Mesendoderm (in vitro differentiated cells): ENCODE results near the gene TBC1D16.
A peak's percentile ranks its signal among the peaks of the same experiment; 100 is the strongest.

Experiments used
- DNase-seq: peaks from one replicate; pipeline ENCODE4 v3.0.0; 2013
- H2AK5ac ChIP-seq: 2 replicates; pipeline ENCODE4 v1.6.1; 2013; ENCODE audit warnings: low read length, inconsistent platforms
- H2BK120ac ChIP-seq: 2 replicates; pipeline ENCODE4 v1.6.1; 2013; ENCODE audit warnings: low read depth, mild to moderate bottlenecking, low read length, moderate library complexity, mixed read lengths
- H2BK15ac ChIP-seq: replicated peaks from 2 replicates; pipeline ENCODE4 v1.6.1; 2013; ENCODE audit warnings: low read depth, mild to moderate bottlenecking, moderate library complexity
- H2BK5ac ChIP-seq: 2 replicates; pipeline ENCODE4 v1.6.1; 2013; ENCODE audit warnings: low read length, inconsistent platforms
- H3K18ac ChIP-seq: 2 replicates; pipeline ENCODE4 v1.6.1; 2013; ENCODE audit warnings: mild to moderate bottlenecking, low read length, mixed read lengths
- H3K23ac ChIP-seq: one replicate; pipeline ENCODE4 v1.6.1; 2013; ENCODE audit warnings: low read length
- H3K27ac ChIP-seq: 2 replicates; pipeline ENCODE4 v1.5.1; 2013; ENCODE audit warnings: low read depth, mild to moderate bottlenecking, inconsistent platforms, low read length, moderate library complexity
- H3K27me3 ChIP-seq: 2 replicates; pipeline ENCODE4 v1.6.1; 2013; ENCODE audit warnings: low read length, control low read depth, mild to moderate bottlenecking, inconsistent platforms; ENCODE audit not compliant: insufficient read depth, poor library complexity
- H3K36me3 ChIP-seq: 2 replicates; pipeline ENCODE4 v1.6.1; 2013; ENCODE audit warnings: low read length, inconsistent platforms; ENCODE audit not compliant: control insufficient read depth, insufficient read depth
- H3K4ac ChIP-seq: one replicate; pipeline ENCODE4 v1.6.1; 2013; ENCODE audit warnings: low read depth, mild to moderate bottlenecking, low read length, moderate library complexity
- H3K4me1 ChIP-seq: 2 replicates; pipeline ENCODE4 v1.6.1; 2013; ENCODE audit warnings: low read depth, low read length, inconsistent platforms; ENCODE audit not compliant: control insufficient read depth
- H3K4me2 ChIP-seq: 2 replicates; pipeline ENCODE4 v1.6.1; 2013; ENCODE audit warnings: low read length
- H3K4me3 ChIP-seq: 2 replicates; pipeline ENCODE4 v1.5.1; 2013; ENCODE audit warnings: mild to moderate bottlenecking, low read length
- H3K56ac ChIP-seq: one replicate; pipeline ENCODE4 v1.6.1; 2013; ENCODE audit warnings: low read length
- H3K79me1 ChIP-seq: 2 replicates; pipeline ENCODE4 v1.6.1; 2013; ENCODE audit warnings: low read length, inconsistent platforms
- H3K79me2 ChIP-seq: 2 replicates; pipeline ENCODE4 v1.6.1; 2013; ENCODE audit warnings: mild to moderate bottlenecking, low read length; ENCODE audit not compliant: control insufficient read depth, insufficient read depth
- H3K9ac ChIP-seq: 2 replicates; pipeline ENCODE4 v1.6.1; 2013; ENCODE audit warnings: low read length, inconsistent platforms
- H4K5ac ChIP-seq: one replicate; pipeline ENCODE4 v1.6.1; 2013; ENCODE audit warnings: low read length
- H4K8ac ChIP-seq: one replicate; pipeline ENCODE4 v1.6.1; 2013; ENCODE audit warnings: low read depth, mild to moderate bottlenecking, control low read depth, low read length, moderate library complexity
- WGBS: extraction: QIAGEN DNeasy Blood & Tissue Kit; methylation state at CpG from one replicate; pipeline ENCODE4 v1.1.7; 2013; ENCODE audit warnings: low lambda C conversion rate, missing lambda C conversion rate; ENCODE audit not compliant: insufficient coverage; ENCODE audit errors: extremely low coverage; 5-methylcytosine and 5-hydroxymethylcytosine counted together

The TBC1D16 gene

GRCh38 chr17:79918581-79919163 lies 117.0 kb downstream of the TBC1D16 start:
- Histone ChIP-seq H4K5ac (no peak overlapping the region), H3K4me1 (no peaks in the 10 kb centered on the region), H4K8ac (no peak overlapping the region), H3K18ac (no peak overlapping the region), H2AK5ac (no peak overlapping the region), H3K56ac (no peak overlapping the region), H2BK120ac (no peak overlapping the region), H3K79me2 (no peaks in the 10 kb centered on the region), H3K79me1 (no peaks in the 10 kb centered on the region), H3K23ac (no peak overlapping the region), H3K4me2 (no peak overlapping the region), H3K27me3 (no peaks in the 10 kb centered on the region), H3K27ac (no peak overlapping the region), H3K4ac (no peak overlapping the region), H3K36me3 (no peaks in the 10 kb centered on the region), H2BK15ac (no peak overlapping the region), H3K9ac (no peak overlapping the region), H3K4me3 (no peak overlapping the region), H2BK5ac (no peak overlapping the region)
- WGBS = no CpG with 5 or more reads among the region's 9 CpGs
- DNase-seq = no peak

- H3K4ac ChIP-seq = no peak overlapping the region
- H3K27me3 ChIP-seq = no peaks in the 10 kb centered on the region
- no peak overlapping the region for H3K4me2 ChIP-seq
- H3K4me3 ChIP-seq = no peak overlapping the region
- no peak overlapping the region for H4K8ac ChIP-seq
- no peak overlapping the region for H3K23ac ChIP-seq
- H2BK5ac ChIP-seq = no peak overlapping the region
- H2AK5ac ChIP-seq = no peak overlapping the region
- no CpG with 5 or more reads among the region's 14 CpGs for WGBS
- no peak overlapping the region for H2BK120ac ChIP-seq
- no peaks in the 10 kb centered on the region for H3K4me1 ChIP-seq
- no peak overlapping the region for H3K9ac ChIP-seq
- no peak overlapping the region for H3K18ac ChIP-seq
- DNase-seq = no peak
- H3K36me3 ChIP-seq = no peaks in the 10 kb centered on the region
- H4K5ac ChIP-seq = no peak overlapping the region
- no peaks in the 10 kb centered on the region for H3K79me1 ChIP-seq
- no peak overlapping the region for H3K56ac ChIP-seq
- H2BK15ac ChIP-seq = no peak overlapping the region
- H3K27ac ChIP-seq = no peak overlapping the region
- H3K79me2 ChIP-seq = no peaks in the 10 kb centered on the region
These were observed 117.7 kb downstream of the TBC1D16 start for GRCh38 chr17:79917902-79918484.

- Histone ChIP-seq H3K27ac (no peak overlapping the region), H4K8ac (no peak overlapping the region), H2BK5ac (no peak overlapping the region), H3K23ac (no peak overlapping the region), H2BK120ac (no peak overlapping the region), H2AK5ac (no peak overlapping the region), H3K9ac (no peak overlapping the region), H3K56ac (no peak overlapping the region), H3K4me2 (no peak overlapping the region), H3K36me3 (no peaks in the 10 kb centered on the region), H3K79me2 (no peaks in the 10 kb centered on the region), H3K27me3 (no peaks in the 10 kb centered on the region), H3K4me1 (no peaks in the 10 kb centered on the region), H3K4ac (no peak overlapping the region), H3K79me1 (no peaks in the 10 kb centered on the region), H3K4me3 (no peak overlapping the region), H3K18ac (no peak overlapping the region), H4K5ac (no peak overlapping the region), H2BK15ac (no peak overlapping the region)
- DNase-seq = no peak
- WGBS = no CpG with 5 or more reads among the region's 18 CpGs
These were observed 118.4 kb downstream of the TBC1D16 start for GRCh38 chr17:79916991-79917901.

- H3K18ac ChIP-seq = no peak overlapping the region
- no peak overlapping the region for H4K5ac ChIP-seq
- H3K4ac ChIP-seq = no peak overlapping the region
- 100% methylated on average over 1 of the region's 6 CpGs for WGBS
- DNase-seq = no peak
- no peak overlapping the region for H2BK120ac ChIP-seq
- no peak overlapping the region for H3K9ac ChIP-seq
- no peak overlapping the region for H2BK15ac ChIP-seq
- no peak overlapping the region for H3K4me3 ChIP-seq
- no peaks in the 10 kb centered on the region for H3K79me1 ChIP-seq
- H4K8ac ChIP-seq = no peak overlapping the region
- no peak overlapping the region for H3K23ac ChIP-seq
- H3K27ac ChIP-seq = no peak overlapping the region
- no peaks in the 10 kb centered on the region for H3K27me3 ChIP-seq
- no peak overlapping the region for H3K56ac ChIP-seq
- H3K4me2 ChIP-seq = no peak overlapping the region
- H3K36me3 ChIP-seq = no peaks in the 10 kb centered on the region
- no peaks in the 10 kb centered on the region for H3K79me2 ChIP-seq
- no peaks in the 10 kb centered on the region for H3K4me1 ChIP-seq
- no peak overlapping the region for H2AK5ac ChIP-seq
- H2BK5ac ChIP-seq = no peak overlapping the region
These were observed 119.2 kb downstream of the TBC1D16 start for GRCh38 chr17:79916506-79916905.

- WGBS = no CpG with 5 or more reads among the region's 23 CpGs
- DNase-seq = peak; percentile 70
- H2BK15ac ChIP-seq = no peak overlapping the region
These were observed 119.7 kb downstream of the TBC1D16 start for GRCh38 chr17:79915850-79916430.

More at GRCh38 chr17:79915850-79916430, 119.7 kb downstream of the TBC1D16 start:
- H3K27me3 ChIP-seq = no peaks in the 10 kb centered on the region
- H3K23ac ChIP-seq = no peak overlapping the region
- H2BK5ac ChIP-seq = no peak overlapping the region
- no peak overlapping the region for H3K4ac ChIP-seq
- H4K8ac ChIP-seq = no peak overlapping the region
- no peak overlapping the region for H3K4me3 ChIP-seq
- H3K18ac ChIP-seq = no peak overlapping the region
- no peaks in the 10 kb centered on the region for H3K79me2 ChIP-seq
- H3K4me2 ChIP-seq = no peak overlapping the region
- H3K27ac ChIP-seq = no peak overlapping the region
- no peaks in the 10 kb centered on the region for H3K36me3 ChIP-seq
- no peaks in the 10 kb centered on the region for H3K79me1 ChIP-seq
- no peak overlapping the region for H4K5ac ChIP-seq
- no peak overlapping the region for H2BK120ac ChIP-seq
- peak overlapping the region; percentile 5 for H3K56ac ChIP-seq
- no peak overlapping the region for H2AK5ac ChIP-seq
- H3K9ac ChIP-seq = no peak overlapping the region
- H3K4me1 ChIP-seq = no peaks in the 10 kb centered on the region
